GM12874 (cell line): ENCODE measurements around the gene HMCN1.

Source experiments
- CTCF ChIP-seq: IDR thresholded peaks from 2 replicates; pipeline ENCODE4 v1.5.1; 2011; ENCODE audit warnings: low read depth, mild to moderate bottlenecking, control low read depth, low read length, moderate library complexity; ENCODE audit not compliant: insufficient read depth

HMCN1 gene

GRCh38 chr1:185942961-185943360 is 208.8 kb downstream of the HMCN1 start:
- no peak for TF ChIP-seq CTCF

DNA sequence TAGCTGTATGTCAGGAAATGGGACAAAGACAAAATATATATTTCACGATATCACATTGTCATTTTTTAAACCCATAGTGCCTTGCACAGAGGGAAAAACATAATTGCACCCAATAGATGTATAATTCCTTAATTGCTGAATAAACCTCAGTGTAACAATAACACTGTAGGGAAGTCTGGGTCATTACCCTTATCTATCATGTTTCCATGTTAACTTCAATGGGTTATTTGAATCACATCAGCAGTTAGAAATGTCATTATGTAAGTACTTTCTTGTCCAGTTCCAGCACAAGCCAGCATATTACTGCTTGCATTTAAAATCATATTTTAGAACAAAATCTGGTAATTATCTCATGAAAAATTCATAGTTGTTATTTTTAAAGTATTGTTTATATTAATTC is 222.7 kb downstream of the HMCN1 start:
- no peak for TF ChIP-seq CTCF

- TF ChIP-seq CTCF = no peak
Observed at GRCh38 chr1:185957441-185958363, 223.5 kb downstream of the HMCN1 start.

DNA sequence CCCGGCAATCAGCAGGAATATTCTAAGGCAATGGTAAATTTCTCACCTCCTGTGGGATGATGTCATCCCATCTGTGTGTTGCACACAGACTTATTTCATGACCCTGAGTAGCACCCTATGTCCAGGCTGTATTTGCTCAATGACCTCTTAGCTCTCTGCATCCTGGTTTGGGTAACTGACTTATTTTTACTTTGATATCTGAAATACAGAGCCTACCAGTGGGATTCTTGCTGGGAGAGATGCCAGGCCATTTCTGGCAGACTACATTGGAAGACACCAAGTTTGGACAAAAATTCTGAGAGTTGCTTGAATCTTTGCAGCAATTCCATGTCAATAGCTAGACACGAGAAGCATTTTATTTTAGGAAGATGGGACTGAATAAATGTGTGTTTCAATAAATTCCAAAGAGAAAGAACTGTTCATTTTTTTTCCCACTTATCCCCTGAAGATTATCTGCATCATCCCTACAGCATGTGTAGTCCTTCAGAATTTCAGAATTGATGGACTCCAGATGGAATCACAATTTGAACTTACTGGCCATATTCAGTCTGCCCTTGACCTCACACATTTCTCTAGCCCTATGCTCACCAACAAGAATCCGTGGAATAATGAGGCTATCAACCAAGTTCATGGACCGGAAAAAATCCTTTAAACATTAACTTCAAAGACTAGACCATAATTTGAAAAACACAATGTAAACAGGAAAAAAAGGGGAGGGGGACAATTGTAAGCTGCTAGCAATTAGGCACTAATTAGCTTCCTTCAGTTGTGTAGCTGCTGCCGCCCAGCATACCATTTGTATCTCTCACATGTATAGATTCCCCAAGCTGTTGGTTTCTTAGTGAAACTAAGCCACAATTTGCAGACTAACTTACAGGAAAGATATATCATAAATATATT is 226.5 kb downstream of the HMCN1 start:
- TF ChIP-seq CTCF = no peak

DNA sequence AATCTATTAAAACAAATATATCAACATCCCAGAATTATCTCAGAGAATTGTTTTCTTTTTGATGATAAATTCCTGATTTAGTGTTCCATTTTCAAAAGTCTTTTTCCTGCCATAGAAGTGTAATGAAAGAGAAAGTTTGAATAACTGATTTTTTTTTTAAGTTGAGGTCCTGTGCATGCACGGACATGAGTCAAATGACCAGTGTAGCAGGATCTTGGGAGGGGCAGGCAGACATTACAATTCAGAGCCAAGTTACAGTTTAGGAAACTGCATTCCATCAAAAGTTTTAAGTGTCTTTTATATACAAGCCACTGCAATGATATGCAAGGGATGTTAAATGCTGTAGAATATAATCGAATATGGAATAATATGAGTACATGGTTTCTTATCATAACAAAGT is 227.5 kb downstream of the HMCN1 start:
- TF ChIP-seq CTCF = no peak

- no peak for TF ChIP-seq CTCF
Observed at GRCh38 chr1:185964946-185965345, 230.8 kb downstream of the HMCN1 start.

- no peak for TF ChIP-seq CTCF
Observed at GRCh38 chr1:185965870-185966269, 231.7 kb downstream of the HMCN1 start.
